Lower leg skin (tissue), 3 donors: ENCODE results near the gene CD200R1L.

Experiments used
- CTCF ChIP-seq, 3 donors: fragments of 450-650 bp; IDR thresholded peaks; one replicate each; pipeline ENCODE4 v1.5.1; 2016; ENCODE audit warnings: antibody characterized with exemption in 3 of 3, mild to moderate bottlenecking in 3 of 3, moderate library complexity in 2 of 3
- POLR2A ChIP-seq, 2 donors: fragments of 450-650 bp; IDR thresholded peaks; one replicate each; pipeline ENCODE4 v1.6.1; 2016 to 2017; ENCODE audit warnings: antibody characterized with exemption in 2 of 2, mild to moderate bottlenecking in 1 of 2, moderate library complexity in 1 of 2

GRCh38 chr3:112813016-112813415 lies 33.6 kb downstream of the CD200R1L start:
- TF ChIP-seq CTCF (IDR thresholded peaks at IDR 0.05) (no peak), POLR2A (IDR thresholded peaks at IDR 0.05) (no peak)
